ENCODE measurements around the gene PTP4A2. TPM values are rescaled to one million over a fixed set of nuclear protein-coding genes. Genes with fewer than 3 reads are reported as not detected.
"Not testable (repeated sequence)": the region's sequence is repeated elsewhere in the genome, so short reads cannot be mapped to it uniquely, and the experiment has no call there.

Gene PTP4A2
- total RNA-seq, 2 experiments from 2014 or later: 356 to 363 TPM

GRCh38 chr1:31930836-31931592 is 7.2 kb downstream of the PTP4A2 start:
- no peaks in the 10 kb centered on the region for H3K27me3 Mint-ChIP-seq
- no peaks in the 10 kb centered on the region for H3K9me3 Mint-ChIP-seq
- H3K4me1 Mint-ChIP-seq: peaks cover 75% of the 10 kb centered on the region
- POLR2A ChIA-PET: interaction anchor here (0.6 to 1.4 kb wide), 5 partner anchors 9 to 320 kb away, joined by 3 to 6 read pairs (median 3); partner anchors contain the start of gene LCK
- peak overlapping the region; percentile 89 for H3K27ac Mint-ChIP-seq
- DNase-seq (no peak), ATAC-seq (ENCODE audit: low read depth) (no peak)
- H3K4me3 Mint-ChIP-seq: peak overlapping the region; percentile 97
- peaks cover 43% of the 10 kb centered on the region for H3K36me3 Mint-ChIP-seq

GRCh38 chr1:31927661-31927980 is 10.5 kb downstream of the PTP4A2 start:
- Mint-ChIP-seq H3K4me3 (peak overlapping the region; percentile 74), H3K36me3 (peaks cover 36% of the 10 kb centered on the region), H3K4me1 (peaks cover 74% of the 10 kb centered on the region), H3K27ac (peak overlapping the region; percentile 86), H3K27me3 (no peaks in the 10 kb centered on the region), H3K9me3 (no peaks in the 10 kb centered on the region)
- POLR2A ChIA-PET: interaction anchor here (1.3 to 3.9 kb wide), 4 partner anchors 8 to 28 kb away, joined by 4 to 41 read pairs (median 11); partner anchors contain the start of gene PTP4A2
- ATAC-seq (ENCODE audit: low read depth) (no peak), DNase-seq (no peak)

- ATAC-seq (ENCODE audit: low read depth) (no peak), DNase-seq (no peak)
- Mint-ChIP-seq H3K27ac (peak overlapping the region; percentile 86), H3K27me3 (no peaks in the 10 kb centered on the region), H3K36me3 (peaks cover 34% of the 10 kb centered on the region), H3K4me3 (peak overlapping the region; percentile 74), H3K9me3 (no peaks in the 10 kb centered on the region), H3K4me1 (peaks cover 71% of the 10 kb centered on the region)
- POLR2A ChIA-PET: interaction anchor here (1.0 to 3.9 kb wide), 6 partner anchors 8 to 31 kb away, joined by 3 to 41 read pairs (median 7); partner anchors contain the start of gene PTP4A2
Measured at GRCh38 chr1:31926853-31927660, 11.1 kb downstream of the PTP4A2 start.

- Mint-ChIP-seq H3K36me3 (peaks cover 35% of the 10 kb centered on the region), H3K27me3 (no peaks in the 10 kb centered on the region), H3K4me3 (peak overlapping the region; percentile 74), H3K4me1 (peaks cover 71% of the 10 kb centered on the region), H3K27ac (peak overlapping the region; percentile 86), H3K9me3 (no peaks in the 10 kb centered on the region)
- POLR2A ChIA-PET: interaction anchor here (0.7 to 3.9 kb wide), 10 partner anchors 9 to 100 kb away, joined by 3 to 41 read pairs (median 6); partner anchors contain the start of gene PTP4A2
- no peak for DNase-seq
- no peak for ATAC-seq (ENCODE audit: low read depth)
Measured at GRCh38 chr1:31926252-31926651, 11.9 kb downstream of the PTP4A2 start.

- H3K27me3 Mint-ChIP-seq; DNase-seq; ATAC-seq (ENCODE audit: low read depth); H3K9me3 Mint-ChIP-seq: not testable (repeated sequence)
- H3K27ac Mint-ChIP-seq: peak overlapping the region; percentile 86
- H3K36me3 Mint-ChIP-seq: peaks cover 35% of the 10 kb centered on the region
- POLR2A ChIA-PET: interaction anchor here (0.7 to 3.9 kb wide), 10 partner anchors 9 to 627 kb away, joined by 3 to 41 read pairs (median 6); partner anchors contain the start of gene PTP4A2
- peaks cover 70% of the 10 kb centered on the region for H3K4me1 Mint-ChIP-seq
- peak overlapping the region; percentile 80 for H3K4me3 Mint-ChIP-seq
Measured at GRCh38 chr1:31925824-31926223, 12.3 kb downstream of the PTP4A2 start.

GRCh38 chr1:31924839-31925238 is 13.3 kb downstream of the PTP4A2 start:
- POLR2A ChIA-PET: interaction anchor here (0.9 to 3.9 kb wide), 5 partner anchors 9 to 31 kb away, joined by 4 to 41 read pairs (median 16); partner anchors contain the start of gene PTP4A2

GRCh38 chr1:31923901-31924535 is 14.2 kb downstream of the PTP4A2 start:
- DNase-seq (no peak), ATAC-seq (ENCODE audit: low read depth) (no peak)
- H3K4me1 Mint-ChIP-seq: peaks cover 67% of the 10 kb centered on the region
- H3K36me3 Mint-ChIP-seq: peaks cover 38% of the 10 kb centered on the region
- H3K27me3 Mint-ChIP-seq: no peaks in the 10 kb centered on the region
- POLR2A ChIA-PET: interaction anchor here (0.7 to 3.7 kb wide), 8 partner anchors 10 to 57 kb away, joined by 3 to 40 read pairs (median 4); partner anchors contain the start of gene PTP4A2
- H3K4me3 Mint-ChIP-seq: peak overlapping the region; percentile 61
- peak overlapping the region; percentile 82 for H3K27ac Mint-ChIP-seq
- no peaks in the 10 kb centered on the region for H3K9me3 Mint-ChIP-seq

More at GRCh38 chr1:31924839-31925238, 13.3 kb downstream of the PTP4A2 start:
- no peaks in the 10 kb centered on the region for H3K9me3 Mint-ChIP-seq
- H3K36me3 Mint-ChIP-seq: peaks cover 34% of the 10 kb centered on the region
- DNase-seq (no peak), ATAC-seq (ENCODE audit: low read depth) (no peak)
- no peaks in the 10 kb centered on the region for H3K27me3 Mint-ChIP-seq
- peaks cover 65% of the 10 kb centered on the region for H3K4me1 Mint-ChIP-seq
- peak overlapping the region; percentile 82 for H3K27ac Mint-ChIP-seq
- peak overlapping the region; percentile 80 for H3K4me3 Mint-ChIP-seq

GRCh38 chr1:31920956-31921355 is 17.2 kb downstream of the PTP4A2 start:
- no peaks in the 10 kb centered on the region for H3K27me3 Mint-ChIP-seq
- POLR2A ChIA-PET: interaction anchor here (1.0 to 3.7 kb wide), 2 partner anchors 24 to 32 kb away, joined by 3 to 16 read pairs; no protein-coding TSS in a partner anchor
- peaks cover 43% of the 10 kb centered on the region for H3K36me3 Mint-ChIP-seq
- peak overlapping the region; percentile 46 for H3K4me3 Mint-ChIP-seq
- H3K9me3 Mint-ChIP-seq: no peaks in the 10 kb centered on the region
- H3K27ac Mint-ChIP-seq: peak overlapping the region; percentile 41
- no peak for ATAC-seq (ENCODE audit: low read depth)
- H3K4me1 Mint-ChIP-seq: peaks cover 57% of the 10 kb centered on the region
- DNase-seq: no peak

GRCh38 chr1:31919591-31919990 is 18.6 kb downstream of the PTP4A2 start:
- POLR2A ChIA-PET: interaction anchor here (0.7 kb wide), 1 partner anchor 14 kb away, joined by 6 read pairs; no protein-coding TSS in a partner anchor

GRCh38 chr1:31915438-31915837 is 22.7 kb downstream of the PTP4A2 start:
- POLR2A ChIA-PET: interaction anchor here (0.6 to 1.2 kb wide), 3 partner anchors 10 to 22 kb away, joined by 3 to 5 read pairs (median 4); no protein-coding TSS in a partner anchor
- ATAC-seq (ENCODE audit: low read depth) (no peak), DNase-seq (no peak)
- Mint-ChIP-seq H3K4me3 (no peak overlapping the region), H3K9me3 (no peaks in the 10 kb centered on the region), H3K27ac (peak overlapping the region; percentile 67), H3K36me3 (peaks cover 59% of the 10 kb centered on the region), H3K4me1 (peaks cover 56% of the 10 kb centered on the region), H3K27me3 (no peaks in the 10 kb centered on the region)

More at GRCh38 chr1:31919591-31919990, 18.6 kb downstream of the PTP4A2 start:
- DNase-seq: no peak
- Mint-ChIP-seq H3K27me3 (no peaks in the 10 kb centered on the region), H3K36me3 (peaks cover 42% of the 10 kb centered on the region), H3K9me3 (no peaks in the 10 kb centered on the region), H3K4me3 (no peak overlapping the region), H3K4me1 (peaks cover 51% of the 10 kb centered on the region), H3K27ac (peak overlapping the region; percentile 38)
- ATAC-seq (ENCODE audit: low read depth): no peak

- H3K27me3 Mint-ChIP-seq: no peaks in the 10 kb centered on the region
- DNase-seq: no peak
- peaks cover 52% of the 10 kb centered on the region for H3K4me1 Mint-ChIP-seq
- no peaks in the 10 kb centered on the region for H3K9me3 Mint-ChIP-seq
- H3K4me3 Mint-ChIP-seq: no peak overlapping the region
- POLR2A ChIA-PET: no interaction called here
- peaks cover 54% of the 10 kb centered on the region for H3K36me3 Mint-ChIP-seq
- ATAC-seq (ENCODE audit: low read depth): no peak
- H3K27ac Mint-ChIP-seq: peak overlapping the region; percentile 28
Measured at GRCh38 chr1:31913968-31914367, 24.2 kb downstream of the PTP4A2 start.

- Mint-ChIP-seq H3K9me3 (no peaks in the 10 kb centered on the region), H3K4me1 (peaks cover 45% of the 10 kb centered on the region), H3K36me3 (peaks cover 56% of the 10 kb centered on the region), H3K27ac (no peak overlapping the region), H3K4me3 (no peak overlapping the region), H3K27me3 (no peaks in the 10 kb centered on the region)
- POLR2A ChIA-PET: interaction anchor here (0.6 to 1.0 kb wide), 3 partner anchors 9 to 40 kb away, joined by 3 to 13 read pairs (median 4); no protein-coding TSS in a partner anchor
- no peak for DNase-seq
- no peak for ATAC-seq (ENCODE audit: low read depth)
Measured at GRCh38 chr1:31912839-31913239, 25.3 kb downstream of the PTP4A2 start.

Data from activated naive CD8-positive, alpha-beta T cell treated with anti-CD3 and anti-CD28 coated beads, Interleukin-2, amount 10 ng/mL, durations not matched to agents 7 days and 5 days (primary cell).